SK-N-MC (cell line): Measurements from ENCODE around the gene APCDD1.

Experiments
- EZH2 ChIP-seq: fragments of 200-600 bp; sonication (generic); IDR thresholded peaks from one replicate; pipeline ENCODE4 v1.6.1; 2017; ENCODE audit warnings: antibody characterized with exemption
- FOXP2 ChIP-seq: optimal IDR thresholded peaks from 2 replicates; pipeline ENCODE3; 2011; ENCODE audit warnings: mild to moderate bottlenecking, moderate library complexity; ENCODE audit not compliant: insufficient read depth; ENCODE audit errors: extremely low read length, control extremely low read depth
- POLR2AphosphoS5 ChIP-seq: IDR thresholded peaks from 2 replicates; pipeline ENCODE4 v1.6.1; 2012; ENCODE audit warnings: mild to moderate bottlenecking, low read depth, low read length, borderline replicate concordance

- TF ChIP-seq EZH2, result no peak
- no peak for TF ChIP-seq POLR2AphosphoS5
- TF ChIP-seq FOXP2, result no peak
These were observed 37.2 kb upstream of the APCDD1 start for GRCh38 chr18:10417191-10417590.
